H1 (cell line): Measurements from ENCODE around the gene DPEP2.

ENCODE experiments used
- ATF2 ChIP-seq: IDR thresholded peaks from 2 replicates; pipeline ENCODE4 v1.6.1; 2012; ENCODE audit warnings: low read length, inconsistent platforms
- CREB1 ChIP-seq: IDR thresholded peaks from 2 replicates; pipeline ENCODE4 v1.6.1; 2012; ENCODE audit warnings: inconsistent platforms
- CTCF ChIP-seq, 3 experiments: IDR thresholded peaks; 1 replicate in 2 of 3; 2 replicates in 1 of 3; pipeline versions ENCODE4 v1.5.1 to v1.6.1; 2011; ENCODE audit warnings: low read length in 3 of 3, mild to moderate bottlenecking in 3 of 3, inconsistent platforms in 2 of 3, low read depth in 1 of 3, moderate library complexity in 1 of 3; ENCODE audit not compliant: insufficient read depth in 1 of 3; ENCODE audit errors: control extremely low read depth in 1 of 3
- FOSL1 ChIP-seq: IDR thresholded peaks from 2 replicates; pipeline ENCODE4 v1.6.1; 2011; ENCODE audit warnings: mild to moderate bottlenecking, low read depth, low read length, moderate library complexity; ENCODE audit not compliant: insufficient read depth
- POLR2AphosphoS5 ChIP-seq: IDR thresholded peaks from 2 replicates; pipeline ENCODE4 v1.6.1; 2011; ENCODE audit warnings: low read depth, low read length

GRCh38 chr16:68003031-68003430 lies 3.7 kb upstream of the DPEP2 start:
- TF ChIP-seq ATF2 (no peak), CTCF (IDR thresholded peaks at IDR 0.05; ENCODE audit: control extremely low read depth in 1 of 3, insufficient read depth in 1 of 3, low read depth in 1 of 3, low read length in 3 of 3) (no peak), FOSL1 (no peak), CREB1 (no peak), POLR2AphosphoS5 (no peak)
